ENCODE results near the gene AGAP1.

GRCh38 chr2:235737840-235738239 is 244.0 kb downstream of the AGAP1 start:
- no peak for TF ChIP-seq CTCF (IDR thresholded peaks at IDR 0.05 in 8 of 11, conservative IDR thresholded peaks at IDR 0.05 in 3 of 11)
- no peak for TF ChIP-seq POLR2A (IDR thresholded peaks at IDR 0.05)
- TF ChIP-seq POLR2AphosphoS5 (IDR thresholded peaks at IDR 0.05) = no peak

Measured in spleen (tissue), 7 donors.